Endothelial cell of umbilical vein (primary cell): Measurements from ENCODE around the gene FYN. TPM values are rescaled to one million over a fixed set of nuclear protein-coding genes. Genes with fewer than 3 reads are reported as not detected.

Experiments used
- BruUV-seq: library from RNA; stranded (reverse); fragments of 400-500 nt; replicated peaks from 2 replicates; lab custom pipeline; 2021; lab: Mats Ljungman, UMichigan
- CTCF ChIA-PET: fragments of 300-600, 350-600 bp; sonication (Branson Sonifier 250); formaldehyde crosslinking; loops from one replicate; lab custom pipeline; 2021; ENCODE audit warnings: antibody characterized with exemption, inconsistent platforms; lab: Charles Lee
- POLR2A ChIA-PET: fragments of 300-600, 350-600 bp; sonication (Branson Sonifier 250); formaldehyde crosslinking; loops from one replicate; lab custom pipeline; 2021; ENCODE audit warnings: antibody characterized with exemption, inconsistent platforms; lab: Charles Lee
- DNase-seq: peaks from one replicate; pipeline ENCODE4 v3.0.0-alpha.2; 2011; ENCODE audit warnings: low read depth, low spot score
- FAIRE-seq: peaks from 2 replicates; lab custom pipeline; 2011; peaks lifted over from hg19 to GRCh38; lab: Jason Lieb, UNC
- H2AFZ ChIP-seq: 2 replicates; pipeline ENCODE4 v1.6.0; 2012; ENCODE audit warnings: low read depth, low read length, control low read depth, inconsistent platforms
- H3K27ac ChIP-seq: 2 replicates; pipeline ENCODE4 v1.5.1; 2011; ENCODE audit warnings: low read depth, mild to moderate bottlenecking, control low read depth, low read length, moderate library complexity; ENCODE audit not compliant: insufficient read depth
- H3K27me3 ChIP-seq, 2 experiments: 2 replicates each; pipeline versions ENCODE4 v1.6.0 to v1.6.1; 2011; ENCODE audit warnings: low read length in 2 of 2, mixed read lengths in 1 of 2; ENCODE audit not compliant: control insufficient read depth in 2 of 2, insufficient read depth in 2 of 2
- H3K36me3 ChIP-seq, 2 experiments: 2 replicates in 1 of 2; 3 replicates in 1 of 2; pipeline ENCODE4 v1.5.1; 2011; ENCODE audit warnings: low read length in 2 of 2, mild to moderate bottlenecking in 1 of 2, moderate library complexity in 1 of 2; ENCODE audit not compliant: control insufficient read depth in 2 of 2, insufficient read depth in 2 of 2; ENCODE audit errors: extremely low read depth in 1 of 2
- H3K4me1 ChIP-seq: 3 replicates; pipeline ENCODE4 v1.5.1; 2011; ENCODE audit warnings: mild to moderate bottlenecking, low read length; ENCODE audit not compliant: control insufficient read depth, insufficient read depth; ENCODE audit errors: extremely low read depth
- H3K4me2 ChIP-seq: 2 replicates; pipeline ENCODE4 v1.6.1; 2011; ENCODE audit warnings: low read length, control low read depth, mixed read lengths; ENCODE audit not compliant: insufficient read depth
- H3K4me3 ChIP-seq, 3 experiments: fragments of 200-600 bp in 1 of 3; sonication (generic), shearing (Covaris generic) in 1 of 3; replicated peaks in 1 of 3; 2 replicates each; pipeline ENCODE4 v1.5.1; 2011 to 2016; ENCODE audit warnings: control low read depth in 3 of 3, low read length in 3 of 3, mild to moderate bottlenecking in 2 of 3, inconsistent platforms in 1 of 3, low read depth in 1 of 3, moderate library complexity in 1 of 3; ENCODE audit not compliant: insufficient read depth in 1 of 3
- H3K79me2 ChIP-seq: 2 replicates; pipeline ENCODE4 v1.6.0; 2012; ENCODE audit warnings: low read length, inconsistent platforms; ENCODE audit not compliant: control insufficient read depth, insufficient read depth
- H3K9ac ChIP-seq: replicated peaks from 2 replicates; pipeline ENCODE3; 2011; ENCODE audit warnings: low read length, control low read depth; ENCODE audit not compliant: insufficient read depth; ENCODE audit errors: extremely low read depth
- H3K9me1 ChIP-seq: replicated peaks from 3 replicates; pipeline ENCODE4 v1.6.0; 2011; ENCODE audit warnings: mild to moderate bottlenecking, low read length; ENCODE audit not compliant: control insufficient read depth, insufficient read depth; ENCODE audit errors: extremely low read depth
- H3K9me3 ChIP-seq: replicated peaks from 2 replicates; pipeline ENCODE4 v1.5.1; 2012; ENCODE audit warnings: low read length, inconsistent platforms; ENCODE audit not compliant: control insufficient read depth, insufficient read depth
- H4K20me1 ChIP-seq: replicated peaks from 2 replicates; pipeline ENCODE3; 2011; ENCODE audit warnings: mild to moderate bottlenecking, low read length; ENCODE audit not compliant: control insufficient read depth, insufficient read depth; ENCODE audit errors: extremely low read depth
- CTCF ChIP-seq, 2 donors: IDR thresholded peaks; 1 replicate in 1 of 2; 2 replicates in 1 of 2; pipeline ENCODE4 v1.5.1; 2011; ENCODE audit warnings: low read length in 2 of 2, mild to moderate bottlenecking in 2 of 2, moderate library complexity in 2 of 2, control low read depth in 1 of 2, inconsistent platforms in 1 of 2, low read depth in 1 of 2; ENCODE audit not compliant: insufficient read depth in 1 of 2; ENCODE audit errors: extremely low read depth in 1 of 2
- EZH2 ChIP-seq: IDR thresholded peaks from 2 replicates; pipeline ENCODE4 v1.6.1; 2012; ENCODE audit warnings: borderline replicate concordance, low read depth, mild to moderate bottlenecking, moderate library complexity, low read length, inconsistent platforms; ENCODE audit not compliant: severe bottlenecking
- FOS ChIP-seq: IDR thresholded peaks from 2 replicates; pipeline ENCODE4 v1.6.1; 2011; ENCODE audit warnings: mild to moderate bottlenecking, low read length, moderate library complexity, borderline replicate concordance; ENCODE audit not compliant: insufficient read depth
- GATA2 ChIP-seq: IDR thresholded peaks from 2 replicates; pipeline ENCODE4 v1.7.0; 2011; ENCODE audit warnings: low read depth, mild to moderate bottlenecking, moderate library complexity, mixed read lengths, low read length; ENCODE audit not compliant: insufficient read length, insufficient read depth
- JUN ChIP-seq: IDR thresholded peaks from 2 replicates; pipeline ENCODE4 v1.6.1; 2011; ENCODE audit warnings: borderline replicate concordance, low read depth; ENCODE audit not compliant: insufficient read length, insufficient read depth
- MAX ChIP-seq: IDR thresholded peaks from 2 replicates; pipeline ENCODE4 v1.6.1; 2011; ENCODE audit not compliant: insufficient read depth, insufficient read length
- MYC ChIP-seq: IDR thresholded peaks from one replicate; pipeline ENCODE4 v1.6.1; 2011; ENCODE audit warnings: mild to moderate bottlenecking, low read depth, low read length
- POLR2A ChIP-seq: IDR thresholded peaks from 2 replicates; pipeline ENCODE4 v1.6.1; 2012; ENCODE audit warnings: low read depth, mild to moderate bottlenecking, control low read depth, low read length
- POLR2AphosphoS5 ChIP-seq: IDR thresholded peaks from 2 replicates; pipeline ENCODE4 v1.6.1; 2012; ENCODE audit warnings: low read depth, mild to moderate bottlenecking, control low read depth, low read length, moderate library complexity; ENCODE audit not compliant: insufficient read depth
- dilution Hi-C: fragments of 300-500 bp; cut with MboI; formaldehyde crosslinking; loops from one replicate; pipeline ENCODE4 v1.15.0; 2019; ENCODE audit warnings: low sequenced_read_pairs; ENCODE audit not compliant: extremely low pct_ligation_motif_present
- intact Hi-C: fragments of 100-400 bp; cut with micrococcal nuclease; formaldehyde crosslinking; loops from one replicate; pipeline ENCODE4 v1.10.0; 2022
- polyA plus RNA-seq, 4 experiments: library from polyadenylated mRNA; depleted of rRNA in 3 of 4; stranded (reverse) in 3 of 4; unstranded in 1 of 4; fragments of >200 nt; gene quantifications; 2 replicates each; pipeline versions ENCODE4 v1.2.1 to v1.2.3, GENCODE V29; 2011 to 2012; ENCODE audit warnings: missing spikeins in 1 of 4
- total RNA-seq: library from RNA; stranded (reverse); gene quantifications from 2 replicates; pipeline ENCODE4 v1.2.3, GENCODE V29; 2021

The FYN gene
- total and polyA plus RNA-seq, 2 donors (not counting 3 experiments of a cell fraction or from before 2014, with no cell fraction given), result 69.0 to 143 TPM

- H2AFZ ChIP-seq, result no peak overlapping the region
- no peak for DNase-seq
- no TSS peak for BruUV-seq
- TF ChIP-seq MYC, result no peak
- TF ChIP-seq EZH2, result no peak
- TF ChIP-seq GATA2, result no peak
- no peak for TF ChIP-seq MAX
- no peak for TF ChIP-seq JUN
- no peak for TF ChIP-seq FOS
- no peak for TF ChIP-seq POLR2AphosphoS5
- TF ChIP-seq POLR2A, result no peak
- no peak for TF ChIP-seq CTCF (IDR thresholded peaks at IDR 0.05; ENCODE audit: extremely low read depth in 1 of 2, insufficient read depth in 1 of 2, low read depth in 1 of 2, low read length in 2 of 2)
- no peaks in the 10 kb centered on the region for H3K4me1 ChIP-seq
- peaks cover 7% of the 10 kb centered on the region for H4K20me1 ChIP-seq
- no peak overlapping the region for H3K4me3 ChIP-seq
- H3K79me2 ChIP-seq, result peaks cover 70% of the 10 kb centered on the region
- intact Hi-C loops, result no loop called here
- no peak overlapping the region for H3K9ac ChIP-seq
- no peak for FAIRE-seq
- dilution Hi-C loops, result no loop called here
- H3K27ac ChIP-seq, result no peak overlapping the region
- ChIA-PET CTCF (no interaction called here), POLR2A (no interaction called here)
- no peaks in the 10 kb centered on the region for H3K9me3 ChIP-seq
- no peak overlapping the region for H3K4me2 ChIP-seq
- H3K9me1 ChIP-seq, result no peaks in the 10 kb centered on the region
- H3K36me3 ChIP-seq, result no peaks in the 10 kb centered on the region
- H3K27me3 ChIP-seq, result no peaks in the 10 kb centered on the region
Observed at GRCh38 chr6:111858347-111858746, 14.9 kb downstream of the FYN start.
